SU-DHL-6 (cell line): Measurements from ENCODE around the gene RPH3AL.

Experiments
- CTCF ChIP-seq: fragments of 200-600 bp; sonication (generic); IDR thresholded peaks from one replicate; pipeline ENCODE4 v1.5.1; 2017; ENCODE audit warnings: antibody characterized with exemption, mild to moderate bottlenecking, low read length, moderate library complexity; ENCODE audit not compliant: insufficient read depth, poor library complexity, severe bottlenecking
- EZH2phosphoT487 ChIP-seq: fragments of 200-600 bp; sonication (generic), shearing (Covaris generic); conservative IDR thresholded peaks from 2 replicates; pipeline ENCODE4 v1.6.1; 2018; ENCODE audit warnings: mild to moderate bottlenecking, antibody characterized with exemption, low read length, moderate library complexity, mixed read lengths

- TF ChIP-seq CTCF (no peak), EZH2phosphoT487 (no peak)
These were observed 50.8 kb downstream of the RPH3AL start for GRCh38 chr17:301681-302299.
